OCI-M1 (cell line): ENCODE results near the gene BTNL3.
"Not testable (repeated sequence)": the region's sequence is repeated elsewhere in the genome, so short reads cannot be mapped to it uniquely, and the experiment has no call there.

Source experiments
- DNase-seq: peaks from one replicate; lab custom pipeline; 2025; lab: John Stamatoyannopoulos, UW

BTNL3 gene

DNA sequence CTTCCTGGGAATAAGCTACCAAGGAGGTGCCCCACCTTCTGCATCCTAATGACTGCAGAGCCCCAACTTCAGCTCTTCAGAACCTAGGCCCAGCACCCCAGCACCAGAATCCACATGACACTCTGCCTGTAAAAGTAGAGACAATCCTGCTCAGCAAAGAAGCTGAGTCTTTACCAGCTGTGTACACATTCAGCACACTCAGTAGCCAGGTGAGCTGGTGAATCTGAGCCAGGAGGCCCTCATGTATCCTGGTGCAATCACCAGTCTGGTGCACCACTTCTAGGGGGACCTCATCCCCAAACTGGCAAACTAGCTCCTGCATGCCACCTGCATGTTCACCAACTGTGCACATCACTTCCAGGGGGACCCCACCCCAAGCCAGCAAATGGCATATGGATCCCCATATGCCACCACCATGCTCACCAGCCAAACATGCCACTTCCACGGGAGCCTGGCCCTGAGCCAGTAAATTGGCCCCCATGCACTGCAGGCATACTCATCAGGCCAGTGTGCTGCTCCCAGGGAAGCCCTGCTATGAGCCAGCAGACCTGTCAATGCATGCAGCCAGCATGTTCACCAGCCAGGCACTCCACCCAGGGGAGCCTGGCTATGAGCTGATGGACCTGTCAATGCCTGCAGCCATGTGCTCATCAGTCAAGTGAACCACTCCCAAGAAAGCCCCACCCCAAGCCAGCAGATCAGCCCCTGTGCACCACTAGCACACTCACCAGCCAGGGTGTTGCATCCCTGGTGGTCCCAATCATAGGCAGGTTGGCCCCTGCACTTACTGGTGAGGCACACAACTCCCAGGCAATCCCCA lies 35.8 kb downstream of the BTNL3 start:
- DNase-seq, result no peak

- DNase-seq, result no peak
Observed at GRCh38 chr5:181027452-181028031, 38.9 kb downstream of the BTNL3 start.

DNA sequence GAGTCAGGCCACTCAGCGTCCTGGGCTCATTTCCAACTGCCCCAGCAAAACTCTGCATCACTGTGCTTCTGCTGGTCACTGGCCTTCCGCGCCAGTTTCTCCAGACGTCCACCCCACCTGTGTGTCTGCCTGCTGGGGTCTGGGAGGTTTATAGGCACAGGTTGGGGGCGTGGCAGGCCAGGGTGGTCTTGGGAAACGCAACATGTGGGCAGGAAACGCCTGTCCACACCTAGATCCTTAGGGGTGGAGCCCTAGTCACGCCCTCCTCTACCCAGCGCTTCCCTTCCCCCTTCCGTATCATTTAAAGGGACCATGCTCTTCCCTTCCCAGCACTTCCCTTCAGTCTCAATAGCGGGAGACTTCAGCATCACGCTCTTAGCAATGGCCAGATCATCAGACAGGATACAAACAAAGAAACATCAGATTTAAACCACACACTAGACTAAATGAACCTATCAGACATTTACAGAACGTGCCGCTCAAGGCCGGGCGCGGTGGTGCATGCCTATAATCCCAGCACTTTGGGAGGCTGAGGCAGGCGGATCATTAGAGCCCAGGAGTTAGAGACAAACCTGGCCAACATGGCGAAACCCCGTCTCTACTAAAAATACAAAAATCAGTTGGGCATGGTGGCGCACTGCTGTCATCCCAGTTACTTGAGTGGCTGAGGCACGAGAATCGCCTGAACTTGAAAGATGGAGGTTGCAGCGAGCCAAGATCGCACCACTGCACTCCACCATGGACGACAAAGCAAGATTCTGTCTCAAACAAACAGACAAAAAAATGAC lies 39.6 kb downstream of the BTNL3 start:
- no peak for DNase-seq

DNA sequence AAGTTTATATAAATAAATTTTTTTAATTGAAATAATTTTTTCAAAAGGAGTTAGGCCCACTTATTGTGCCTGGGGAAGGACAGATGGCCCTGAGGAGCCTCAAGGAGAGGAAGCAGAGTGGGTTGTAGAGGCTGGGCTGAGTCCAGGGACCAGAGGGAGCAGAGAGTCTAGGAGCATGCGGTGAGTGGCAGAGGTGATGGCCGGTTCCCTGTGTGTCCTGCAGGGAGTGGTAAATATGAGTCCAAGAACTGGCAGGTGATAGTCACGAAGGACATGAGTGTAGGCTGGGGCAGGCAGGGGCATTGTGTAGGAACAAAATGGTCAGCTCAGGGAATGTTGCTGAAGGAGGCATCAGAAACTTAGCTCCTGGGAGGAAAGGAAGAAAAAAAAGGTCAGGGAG lies 43.1 kb downstream of the BTNL3 start:
- no peak for DNase-seq

- DNase-seq, result no peak
Observed at GRCh38 chr5:181035991-181036815, 47.6 kb downstream of the BTNL3 start.

- DNase-seq, result no peak
Observed at GRCh38 chr5:181036816-181037364, 48.2 kb downstream of the BTNL3 start.

- no peak for DNase-seq
Observed at GRCh38 chr5:181037365-181037861, 48.8 kb downstream of the BTNL3 start.

- no peak for DNase-seq
Observed at GRCh38 chr5:181039471-181039870, 50.8 kb downstream of the BTNL3 start.

GRCh38 chr5:181039931-181040630 lies 51.4 kb downstream of the BTNL3 start, which contains the start of gene BTNL9:
TSS of gene BTNL9 (plus strand) at chr5:181040266. CDS start at chr5:181045490, 5,224 bp downstream.
- DNase-seq, result no peak

- DNase-seq, result no peak
Observed at GRCh38 chr5:181040631-181040945, 51.9 kb downstream of the BTNL3 start.

DNA sequence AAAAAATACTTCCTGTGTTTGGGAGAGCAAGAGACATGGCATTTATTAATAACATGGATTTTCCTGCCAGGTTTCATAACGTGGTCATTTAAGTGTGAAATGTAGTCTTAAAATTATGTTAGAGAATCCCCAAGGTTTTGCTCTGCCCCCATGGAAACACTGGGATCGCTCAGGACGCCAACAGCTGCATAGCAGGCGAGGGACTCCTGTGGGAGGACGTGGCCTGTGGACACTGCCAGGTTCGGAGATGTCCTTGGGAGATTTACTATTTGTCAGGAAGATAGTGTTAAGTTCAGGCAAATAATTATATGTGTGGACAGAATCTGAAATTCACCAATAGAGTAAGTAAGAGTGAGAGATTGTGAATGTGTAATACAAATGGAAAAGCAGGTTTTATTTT lies 52.4 kb downstream of the BTNL3 start:
- no peak for DNase-seq

DNA sequence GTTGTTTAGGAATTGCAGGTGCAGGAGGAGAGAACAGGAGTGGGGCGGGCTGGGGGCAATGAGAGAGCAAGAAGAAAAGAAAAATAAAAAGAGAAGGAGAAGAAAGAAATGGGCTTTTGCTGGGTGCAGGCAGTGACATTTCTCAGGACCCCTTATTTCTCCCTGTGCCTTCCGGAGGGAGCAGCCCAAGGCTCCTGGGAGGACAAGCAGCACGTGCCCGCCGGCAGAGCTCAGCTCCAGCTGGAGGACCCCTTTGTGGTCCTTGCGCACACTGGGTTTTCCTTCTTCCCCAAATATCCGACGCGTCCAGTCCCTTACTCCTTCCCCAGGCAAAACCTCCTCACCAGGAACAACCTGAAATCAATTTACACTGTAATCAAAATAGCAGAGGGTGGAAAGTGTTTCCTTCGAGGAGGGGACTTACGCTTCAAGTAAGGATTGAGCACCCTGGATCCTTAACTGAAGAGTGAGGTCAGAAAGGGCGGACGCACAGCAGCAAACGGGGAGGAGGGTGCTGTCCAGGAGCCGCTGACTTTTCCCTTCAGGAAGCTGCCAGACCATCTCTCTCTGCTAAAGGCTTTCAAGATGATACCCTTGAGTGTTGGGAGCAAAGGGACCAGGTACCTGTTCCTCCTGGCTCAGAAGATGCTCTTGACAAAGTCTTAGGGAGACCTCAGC lies 53.5 kb downstream of the BTNL3 start:
- no peak for DNase-seq

DNA sequence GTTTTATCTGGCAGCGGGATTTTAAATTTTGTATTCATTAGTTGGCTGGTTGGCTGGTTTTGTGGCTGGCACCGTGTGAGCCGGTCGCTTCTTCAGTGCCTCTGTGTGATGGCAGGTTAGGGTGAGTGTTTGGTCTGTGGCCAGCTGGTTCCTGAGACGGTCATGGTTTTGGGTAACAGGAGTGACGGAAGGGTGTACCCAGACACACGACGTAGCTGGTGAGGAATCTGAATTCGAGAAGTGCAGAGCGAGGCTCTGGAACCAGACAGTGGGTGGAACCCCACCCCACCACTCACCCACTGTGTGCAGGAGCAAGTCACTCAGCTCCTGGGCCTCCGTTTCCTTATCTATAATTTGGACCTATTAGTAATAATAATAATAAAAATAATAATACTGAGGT lies 54.1 kb downstream of the BTNL3 start:
- DNase-seq, result no peak

DNA sequence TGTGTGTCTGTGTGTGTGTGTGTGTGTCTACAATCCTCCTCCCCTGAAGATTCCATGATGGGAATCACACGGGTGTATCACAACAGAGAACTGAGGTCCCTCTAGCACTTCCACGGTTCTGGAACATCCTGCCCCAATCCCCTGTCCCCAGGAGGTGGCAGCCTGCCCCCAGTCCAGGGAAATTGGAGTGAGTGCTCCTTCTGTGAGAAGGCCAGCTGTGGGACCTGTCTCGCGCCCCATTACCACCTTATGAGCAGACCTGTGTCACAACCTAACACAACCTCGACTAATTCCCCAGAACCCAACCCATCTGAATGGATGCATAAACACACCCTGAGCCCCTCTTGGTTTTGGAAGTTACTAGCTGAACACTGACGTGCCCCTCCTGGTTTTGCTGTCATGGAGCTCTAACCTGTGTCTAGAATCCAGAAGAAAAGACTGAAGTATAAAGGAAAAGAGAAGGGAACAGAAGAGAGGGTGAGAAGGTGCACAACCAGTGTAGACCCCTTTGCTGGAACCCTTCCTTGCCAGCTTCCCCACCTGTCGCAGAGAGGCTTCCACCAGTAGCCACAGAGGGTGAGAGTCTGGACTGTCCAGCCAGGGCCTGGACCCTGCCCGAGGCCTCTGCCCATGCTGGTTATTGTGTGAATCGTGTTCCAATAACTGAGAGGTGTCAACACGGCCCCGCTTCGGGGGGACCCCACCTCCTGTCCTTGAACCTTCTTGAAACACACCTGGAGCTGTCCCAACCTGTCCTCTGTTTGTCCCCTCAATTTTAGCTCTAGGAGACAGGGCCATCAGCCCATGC lies 54.8 kb downstream of the BTNL3 start:
- peak; percentile 24 for DNase-seq

DNA sequence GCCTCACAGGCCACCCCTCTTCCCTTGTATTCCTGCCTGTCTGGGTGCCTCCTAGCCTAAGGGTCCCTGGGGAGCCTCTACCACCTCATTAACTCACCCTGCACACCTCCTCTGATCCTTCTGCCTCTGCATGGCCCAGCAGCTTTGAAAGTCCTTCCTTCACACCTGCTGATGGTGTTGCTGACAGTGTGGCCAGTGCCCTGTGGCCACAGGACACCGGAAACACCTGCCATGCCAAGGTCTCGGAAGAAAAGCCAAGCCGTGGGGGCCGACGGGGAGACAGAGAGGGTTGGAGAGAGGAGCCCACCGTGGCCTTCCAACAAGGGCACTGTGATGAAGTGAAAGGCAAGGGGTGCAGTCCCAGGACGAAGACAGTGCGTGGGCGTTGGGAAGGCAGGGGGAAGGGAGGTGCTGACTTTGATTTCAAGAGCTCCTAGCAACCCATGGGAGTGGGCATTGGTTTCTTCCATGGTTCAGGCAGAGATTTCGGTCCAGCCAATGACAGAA lies 55.5 kb downstream of the BTNL3 start:
- no peak for DNase-seq

- no peak for DNase-seq
Observed at GRCh38 chr5:181044662-181045305, 56.1 kb downstream of the BTNL3 start.

DNA sequence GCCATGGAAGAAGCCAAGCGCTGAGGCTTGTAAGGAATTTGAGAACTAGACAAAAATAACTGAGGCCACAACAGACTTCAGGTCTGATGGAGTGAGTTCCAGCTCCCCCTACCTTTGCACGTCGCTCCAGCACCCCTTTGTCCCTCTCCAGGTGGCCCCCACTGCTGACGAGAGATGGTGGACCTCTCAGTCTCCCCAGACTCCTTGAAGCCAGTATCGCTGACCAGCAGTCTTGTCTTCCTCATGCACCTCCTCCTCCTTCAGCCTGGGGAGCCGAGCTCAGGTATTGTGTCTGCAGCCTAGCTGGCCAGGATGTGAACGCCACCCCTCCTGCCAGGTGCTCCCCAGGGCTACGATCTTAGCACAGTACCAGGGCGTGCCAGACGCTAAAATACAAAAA lies 56.7 kb downstream of the BTNL3 start:
- DNase-seq, result no peak

GRCh38 chr5:181045857-181046256 lies 57.2 kb downstream of the BTNL3 start:
- not testable (repeated sequence) for DNase-seq

DNA sequence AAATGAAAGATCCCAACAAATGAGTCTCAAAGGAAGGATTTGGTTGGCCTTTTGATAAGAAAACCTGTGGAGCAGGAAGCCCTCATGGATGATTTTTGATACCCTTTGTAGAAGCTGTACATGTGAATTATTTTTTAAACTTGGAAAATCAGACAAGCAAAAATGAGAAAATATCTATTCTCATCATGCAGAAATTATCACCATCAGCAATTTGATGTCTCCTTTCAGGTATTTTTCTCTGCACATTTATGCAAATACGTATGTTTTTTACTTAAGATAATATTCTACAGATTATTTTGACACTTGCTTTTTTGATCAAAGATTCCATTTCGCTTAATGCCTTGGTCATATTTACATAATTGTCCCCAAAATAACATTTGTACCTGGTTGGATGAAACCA lies 58.6 kb downstream of the BTNL3 start:
- no peak for DNase-seq
